Measurements from ENCODE around the gene GBA3. TPM values are rescaled to one million over a fixed set of nuclear protein-coding genes. Genes with fewer than 3 reads are reported as not detected.

Gene GBA3
- total RNA-seq, 2 donors from 2014 or later, result 4.6 to 9.5 TPM

- Histone ChIP-seq H3K4me1 (no peaks in the 10 kb centered on the region), H3K9me3 (no peaks in the 10 kb centered on the region), H3K27ac (no peak overlapping the region), H3K27me3 (no peaks in the 10 kb centered on the region), H3K36me3 (no peaks in the 10 kb centered on the region), H3K9ac (ENCODE audit: low read depth in 2 of 2, low read length in 2 of 2) (no peak overlapping the region), H3K4me3 (no peak overlapping the region)
- intact Hi-C loops (cut with DNase I), result no loop called here
- DNase-seq, result no peak
- TF ChIP-seq CTCF (IDR thresholded peaks at IDR 0.05), result no peak
Observed at GRCh38 chr4:22730021-22730420, 37.3 kb downstream of the GBA3 start.

GRCh38 chr4:22733816-22734215 lies 41.1 kb downstream of the GBA3 start:
- no peaks in the 10 kb centered on the region for H3K27me3 ChIP-seq
- H3K9ac ChIP-seq (ENCODE audit: low read depth in 2 of 2, low read length in 2 of 2), result no peak overlapping the region
- intact Hi-C loops (cut with DNase I), result no loop called here
- no peaks in the 10 kb centered on the region for H3K4me1 ChIP-seq
- no peak overlapping the region for H3K4me3 ChIP-seq
- no peak for DNase-seq
- no peak overlapping the region for H3K27ac ChIP-seq
- H3K36me3 ChIP-seq, result no peaks in the 10 kb centered on the region
- TF ChIP-seq CTCF (IDR thresholded peaks at IDR 0.05), result no peak
- H3K9me3 ChIP-seq, result no peaks in the 10 kb centered on the region

GRCh38 chr4:22736912-22737311 lies 44.2 kb downstream of the GBA3 start:
- H3K4me3 ChIP-seq, result no peak overlapping the region

GRCh38 chr4:22739968-22740367 lies 47.2 kb downstream of the GBA3 start:
- H3K4me3 ChIP-seq, result no peak overlapping the region
- H3K4me1 ChIP-seq, result no peaks in the 10 kb centered on the region
- no peak for DNase-seq
- no peak overlapping the region for H3K27ac ChIP-seq
- H3K9me3 ChIP-seq, result no peaks in the 10 kb centered on the region
- no peaks in the 10 kb centered on the region for H3K27me3 ChIP-seq
- no peak for TF ChIP-seq CTCF (IDR thresholded peaks at IDR 0.05)
- H3K9ac ChIP-seq (ENCODE audit: low read depth in 2 of 2, low read length in 2 of 2), result no peak overlapping the region
- intact Hi-C loops (cut with DNase I), result no loop called here
- H3K36me3 ChIP-seq, result no peaks in the 10 kb centered on the region

More at GRCh38 chr4:22736912-22737311, 44.2 kb downstream of the GBA3 start:
- H3K4me1 ChIP-seq, result no peaks in the 10 kb centered on the region
- no peaks in the 10 kb centered on the region for H3K36me3 ChIP-seq
- H3K9me3 ChIP-seq, result no peaks in the 10 kb centered on the region
- no peak overlapping the region for H3K27ac ChIP-seq
- TF ChIP-seq CTCF (IDR thresholded peaks at IDR 0.05), result no peak
- intact Hi-C loops (cut with DNase I), result no loop called here
- DNase-seq, result no peak
- no peak overlapping the region for H3K9ac ChIP-seq (ENCODE audit: low read depth in 2 of 2, low read length in 2 of 2)
- no peaks in the 10 kb centered on the region for H3K27me3 ChIP-seq

- H3K27ac ChIP-seq, result no peak overlapping the region
- DNase-seq, result no peak
Observed at GRCh38 chr4:22741744-22742143, 49.0 kb downstream of the GBA3 start.

More at GRCh38 chr4:22741744-22742143, 49.0 kb downstream of the GBA3 start:
- Histone ChIP-seq H3K36me3 (no peaks in the 10 kb centered on the region), H3K27me3 (no peaks in the 10 kb centered on the region), H3K9ac (ENCODE audit: low read depth in 2 of 2, low read length in 2 of 2) (no peak overlapping the region), H3K4me3 (no peak overlapping the region), H3K4me1 (no peaks in the 10 kb centered on the region), H3K9me3 (no peaks in the 10 kb centered on the region)
- no peak for TF ChIP-seq CTCF (IDR thresholded peaks at IDR 0.05)
- intact Hi-C loops (cut with DNase I), result no loop called here
